ENCODE results near the gene AKR1D1.

GRCh38 chr7:138115047-138115446 is 38.8 kb downstream of the AKR1D1 start:
- TF ChIP-seq POLR2A (IDR thresholded peaks at IDR 0.05; ENCODE audit: low read depth, low read length) (no peak), CTCF (IDR thresholded peaks at IDR 0.05 in 2 of 3, conservative IDR thresholded peaks at IDR 0.05 in 1 of 3; ENCODE audit: control insufficient read depth in 2 of 3, extremely low read depth in 1 of 3, insufficient read depth in 1 of 3, low read depth in 3 of 3, low read length in 3 of 3) (no peak)

Measured in GM12878 (cell line).